ENCODE results near the gene C6orf47.

DNA sequence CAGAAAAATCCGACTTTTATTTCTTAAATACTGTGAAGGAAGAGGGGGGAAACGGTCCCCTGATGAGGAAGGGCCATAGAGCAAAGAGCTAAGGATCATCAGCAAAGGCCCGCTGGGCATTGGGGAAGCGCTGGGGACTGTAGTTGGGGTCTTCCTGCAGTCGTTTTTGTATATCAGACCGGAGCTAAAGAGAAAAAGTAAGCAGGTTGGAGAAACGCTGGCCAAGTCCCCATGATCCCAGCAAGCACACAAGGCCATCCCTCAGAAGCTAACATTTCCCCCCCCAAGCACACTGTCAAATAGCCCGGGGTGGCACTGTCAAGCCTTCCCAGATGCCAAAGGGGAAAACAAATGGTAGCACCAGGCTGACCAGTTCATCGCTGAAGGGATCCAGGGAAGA is 21.5 kb downstream of the C6orf47 start:
- TF ChIP-seq, protein P1, sequence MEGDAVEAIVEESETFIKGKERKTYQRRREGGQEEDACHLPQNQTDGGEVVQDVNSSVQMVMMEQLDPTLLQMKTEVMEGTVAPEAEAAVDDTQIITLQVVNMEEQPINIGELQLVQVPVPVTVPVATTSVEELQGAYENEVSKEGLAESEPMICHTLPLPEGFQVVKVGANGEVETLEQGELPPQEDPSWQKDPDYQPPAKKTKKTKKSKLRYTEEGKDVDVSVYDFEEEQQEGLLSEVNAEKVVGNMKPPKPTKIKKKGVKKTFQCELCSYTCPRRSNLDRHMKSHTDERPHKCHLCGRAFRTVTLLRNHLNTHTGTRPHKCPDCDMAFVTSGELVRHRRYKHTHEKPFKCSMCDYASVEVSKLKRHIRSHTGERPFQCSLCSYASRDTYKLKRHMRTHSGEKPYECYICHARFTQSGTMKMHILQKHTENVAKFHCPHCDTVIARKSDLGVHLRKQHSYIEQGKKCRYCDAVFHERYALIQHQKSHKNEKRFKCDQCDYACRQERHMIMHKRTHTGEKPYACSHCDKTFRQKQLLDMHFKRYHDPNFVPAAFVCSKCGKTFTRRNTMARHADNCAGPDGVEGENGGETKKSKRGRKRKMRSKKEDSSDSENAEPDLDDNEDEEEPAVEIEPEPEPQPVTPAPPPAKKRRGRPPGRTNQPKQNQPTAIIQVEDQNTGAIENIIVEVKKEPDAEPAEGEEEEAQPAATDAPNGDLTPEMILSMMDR (conservative IDR thresholded peaks at IDR 0.05) = no peak
- no peak for TF ChIP-seq ZFX (IDR thresholded peaks at IDR 0.05)

Measured in C4-2B (cell line).